HG02943 (cell line): ENCODE measurements around the gene CHAF1A.

Source experiments
- ATAC-seq: cut with Tn5 transposase; IDR thresholded peaks from one replicate; pipeline ENCODE4 v1.9.1; 2021; ENCODE audit warnings: mild to moderate bottlenecking, low read depth, moderate library complexity; ENCODE audit not compliant: unreplicated experiment

Gene CHAF1A

GRCh38 chr19:4365791-4366665, 36.4 kb upstream of the CHAF1A start:
- no peak for ATAC-seq

GRCh38 chr19:4366666-4367335, 35.6 kb upstream of the CHAF1A start:
- no peak for ATAC-seq

GRCh38 chr19:4367336-4367723, 35.1 kb upstream of the CHAF1A start:
- ATAC-seq: no peak

DNA sequence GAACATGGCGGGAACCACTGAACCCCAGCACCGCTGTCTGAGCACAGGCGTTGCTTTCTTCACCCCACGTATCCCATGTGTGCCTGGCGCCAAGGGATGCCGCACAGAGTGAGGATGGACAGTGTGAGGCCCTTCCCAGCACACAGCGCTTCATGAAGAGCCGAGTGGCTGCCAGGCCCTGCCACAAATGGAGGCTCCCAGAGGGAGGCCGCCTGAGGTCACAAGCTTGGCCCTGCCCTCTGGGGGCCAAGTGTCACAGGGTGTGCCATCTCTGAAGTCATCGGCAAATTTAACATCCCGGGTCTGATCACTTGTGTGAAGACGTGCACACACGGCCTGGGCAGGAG, 34.7 kb upstream of the CHAF1A start:
- no peak for ATAC-seq

DNA sequence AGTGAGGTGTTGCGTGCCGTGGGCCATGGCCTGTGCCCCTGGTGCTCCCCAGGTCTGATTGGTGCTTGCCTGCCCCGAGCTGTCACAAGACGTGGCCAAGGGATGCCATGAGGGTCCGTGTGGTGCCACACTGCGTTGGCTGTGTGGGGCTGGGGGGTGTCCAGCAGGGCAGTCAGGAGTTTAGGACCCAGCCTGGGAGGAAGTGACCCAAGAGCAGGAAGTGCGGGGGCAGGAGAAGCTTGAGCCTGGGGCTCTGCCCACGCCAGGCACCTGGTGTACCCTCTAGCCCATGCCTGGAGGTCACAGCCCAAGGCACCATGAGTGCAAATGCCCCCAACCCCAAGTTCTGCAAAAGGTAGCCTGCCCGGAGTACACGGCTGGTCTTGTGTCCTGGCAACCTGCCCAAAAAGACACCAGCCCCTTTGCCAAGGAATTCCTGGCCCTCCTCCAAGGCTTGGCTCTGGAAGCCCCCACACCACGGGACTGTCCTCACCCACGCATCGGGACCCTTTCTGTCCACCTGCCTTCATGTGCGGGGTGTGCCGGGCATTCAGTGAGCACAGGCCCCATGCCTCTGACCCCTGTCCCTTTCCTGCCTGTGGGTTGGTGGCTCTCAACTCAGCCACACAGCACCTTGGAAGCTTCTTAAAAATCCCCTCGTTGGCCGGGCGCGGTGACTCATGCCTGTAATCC, 34.2 kb upstream of the CHAF1A start:
- no peak for ATAC-seq

DNA sequence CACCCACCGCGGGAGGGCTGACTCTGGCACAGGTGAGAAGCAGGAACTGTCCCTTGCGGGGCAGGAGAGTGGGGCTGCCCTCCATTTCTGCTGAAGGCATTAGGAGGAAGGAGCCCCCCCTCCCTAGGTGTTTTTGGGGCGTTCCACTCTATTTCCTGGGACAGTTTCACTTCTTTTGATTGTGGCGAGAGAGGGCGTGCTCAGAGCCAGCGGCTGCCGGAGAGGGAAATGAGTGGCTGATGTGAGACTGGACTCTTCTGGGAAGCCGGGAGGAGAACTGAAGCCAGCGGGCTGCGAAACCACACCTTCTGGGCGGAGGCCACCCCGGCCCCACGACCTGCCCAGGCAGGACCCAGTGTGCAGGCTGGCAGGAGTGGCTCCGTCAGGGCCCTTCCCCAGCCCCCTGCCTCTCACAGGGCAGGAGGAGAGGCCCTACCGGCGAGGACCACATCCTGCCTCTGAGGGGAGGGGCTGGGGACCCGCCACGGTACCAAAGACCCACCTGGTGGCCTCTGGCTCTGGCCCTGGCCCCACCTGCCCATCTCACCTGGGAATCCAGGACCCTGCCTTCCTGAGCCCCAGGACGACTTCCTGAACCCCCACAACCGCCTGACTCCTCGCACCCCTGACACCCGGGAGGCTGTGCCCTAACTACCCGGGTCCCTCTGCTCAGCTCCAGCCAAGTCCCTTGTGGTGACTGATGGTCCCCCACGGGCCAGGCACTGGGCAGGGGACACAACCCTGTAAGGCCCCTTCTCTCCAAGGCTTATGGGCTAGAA, 33.1 kb upstream of the CHAF1A start:
- peak; percentile 49 for ATAC-seq

GRCh38 chr19:4369888-4370260, 32.6 kb upstream of the CHAF1A start:
- ATAC-seq: peak; percentile 24

DNA sequence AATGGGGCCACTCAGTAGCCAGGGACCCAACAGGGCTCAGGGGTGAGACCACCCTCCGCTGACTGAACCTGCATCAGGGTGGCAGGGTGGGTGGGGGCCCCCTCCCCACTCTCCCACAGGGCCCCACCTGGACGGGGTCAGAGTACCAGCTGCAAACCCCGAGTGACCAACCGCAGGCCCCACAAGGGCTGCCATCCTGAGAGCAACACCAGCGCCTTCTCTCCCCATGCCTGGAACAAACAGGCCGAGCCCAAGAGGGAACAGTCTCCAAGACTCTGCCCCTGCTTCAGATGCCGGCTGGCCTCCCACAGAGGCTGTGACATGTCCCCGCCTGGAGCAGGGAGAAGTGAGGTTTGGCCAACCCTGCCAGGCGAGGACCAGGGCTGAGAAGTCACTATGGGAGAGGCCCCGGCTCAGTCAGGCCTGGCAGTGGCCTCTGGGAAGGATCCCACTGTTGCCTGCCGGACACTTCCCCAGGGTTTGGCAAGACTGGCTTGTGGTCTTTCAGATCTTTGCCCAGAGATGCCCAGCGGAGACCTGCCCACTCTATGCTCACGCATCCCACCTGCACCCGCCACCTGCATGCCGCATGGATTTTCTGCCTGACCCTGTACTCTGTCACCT, 31.9 kb upstream of the CHAF1A start:
- ATAC-seq: no peak

DNA sequence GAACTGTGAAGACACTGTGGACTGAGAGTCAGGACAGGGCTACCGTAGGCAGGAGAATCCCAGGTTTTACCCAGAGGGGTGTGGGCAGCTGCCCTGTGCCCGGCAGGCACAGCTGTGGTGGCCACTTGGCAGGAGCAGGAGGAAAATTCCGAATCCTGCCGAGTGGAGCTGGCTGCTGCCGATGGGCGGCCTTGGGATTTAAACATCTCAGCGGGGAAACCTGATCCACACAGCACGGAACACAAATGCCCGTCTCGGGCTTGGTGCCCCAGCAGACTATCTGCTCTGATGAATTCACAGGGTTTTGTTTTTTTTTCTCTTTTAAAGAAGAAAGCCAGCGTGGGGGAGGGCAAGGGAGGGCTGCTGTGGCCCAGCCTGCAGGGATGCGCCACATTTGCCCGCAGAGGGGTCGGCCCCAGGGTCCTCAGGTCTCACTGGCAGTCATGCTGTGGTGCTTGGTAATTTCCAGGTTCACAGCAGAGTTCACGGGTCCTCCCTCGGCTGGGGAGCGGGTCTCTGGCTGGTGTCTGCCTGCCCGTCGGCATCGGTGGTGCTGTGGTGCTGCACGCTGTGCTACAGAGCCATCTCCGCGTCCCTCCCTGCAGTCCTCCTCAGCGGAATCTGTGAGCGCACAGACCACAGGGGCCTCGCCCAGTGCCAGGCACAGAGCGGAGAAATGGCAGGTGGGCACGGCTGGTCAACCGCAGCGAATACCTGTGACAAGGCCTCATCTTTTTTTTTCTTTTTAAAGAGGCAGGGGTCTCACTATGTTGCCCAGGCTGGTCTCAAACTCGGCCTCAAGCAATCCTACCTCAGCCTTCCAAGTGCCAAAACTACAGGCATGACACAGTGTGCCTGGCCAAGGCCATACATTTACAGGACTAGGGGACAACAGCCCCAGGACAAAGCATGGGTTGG, 30.9 kb upstream of the CHAF1A start:
- ATAC-seq: no peak

GRCh38 chr19:4372165-4373012, 30.1 kb upstream of the CHAF1A start:
- no peak for ATAC-seq

GRCh38 chr19:4373013-4373367, 29.4 kb upstream of the CHAF1A start:
- no peak for ATAC-seq

DNA sequence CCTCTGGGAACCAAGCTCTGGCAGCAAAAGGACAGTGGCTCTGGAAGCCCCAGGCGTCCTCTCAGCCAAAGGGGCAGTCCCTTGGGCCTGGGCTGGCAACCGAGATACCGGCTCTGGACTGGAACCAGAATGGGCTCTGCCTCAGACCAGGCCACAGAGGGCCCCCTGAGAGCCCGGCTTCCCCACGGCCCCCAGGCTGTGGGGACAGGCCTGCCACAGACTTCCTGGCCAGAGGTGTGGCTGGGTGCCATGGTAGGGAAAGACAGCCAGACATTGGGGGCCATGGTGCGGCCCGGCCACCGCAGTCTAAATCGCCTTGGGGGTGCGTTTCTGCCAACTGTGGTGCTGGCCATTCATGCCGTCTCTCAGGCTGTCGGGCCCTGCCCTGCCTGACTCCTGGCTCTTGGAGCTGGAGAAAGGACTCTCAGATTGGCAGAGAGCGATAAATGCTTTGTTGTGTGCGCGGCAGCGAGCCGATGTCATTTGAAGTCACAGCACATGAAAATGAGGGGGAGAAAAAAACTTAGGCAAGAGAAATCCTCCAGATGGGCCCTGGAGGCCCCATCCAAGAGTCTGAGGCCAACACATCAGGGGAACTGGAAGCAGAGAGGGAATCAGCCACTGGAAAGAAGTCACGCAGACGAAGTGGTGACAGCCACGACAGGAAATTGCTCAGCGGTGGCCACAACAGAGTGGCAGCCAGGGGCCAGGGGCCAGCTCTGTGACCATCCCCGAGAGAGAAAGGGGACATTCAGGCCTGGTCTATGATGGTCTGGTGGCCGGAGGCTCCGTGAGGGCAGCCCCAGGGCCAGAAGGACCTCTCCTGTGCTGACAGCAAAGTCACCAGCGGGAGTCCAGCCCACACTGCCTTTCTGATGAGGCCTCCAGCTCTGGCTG, 28.6 kb upstream of the CHAF1A start:
- no peak for ATAC-seq

DNA sequence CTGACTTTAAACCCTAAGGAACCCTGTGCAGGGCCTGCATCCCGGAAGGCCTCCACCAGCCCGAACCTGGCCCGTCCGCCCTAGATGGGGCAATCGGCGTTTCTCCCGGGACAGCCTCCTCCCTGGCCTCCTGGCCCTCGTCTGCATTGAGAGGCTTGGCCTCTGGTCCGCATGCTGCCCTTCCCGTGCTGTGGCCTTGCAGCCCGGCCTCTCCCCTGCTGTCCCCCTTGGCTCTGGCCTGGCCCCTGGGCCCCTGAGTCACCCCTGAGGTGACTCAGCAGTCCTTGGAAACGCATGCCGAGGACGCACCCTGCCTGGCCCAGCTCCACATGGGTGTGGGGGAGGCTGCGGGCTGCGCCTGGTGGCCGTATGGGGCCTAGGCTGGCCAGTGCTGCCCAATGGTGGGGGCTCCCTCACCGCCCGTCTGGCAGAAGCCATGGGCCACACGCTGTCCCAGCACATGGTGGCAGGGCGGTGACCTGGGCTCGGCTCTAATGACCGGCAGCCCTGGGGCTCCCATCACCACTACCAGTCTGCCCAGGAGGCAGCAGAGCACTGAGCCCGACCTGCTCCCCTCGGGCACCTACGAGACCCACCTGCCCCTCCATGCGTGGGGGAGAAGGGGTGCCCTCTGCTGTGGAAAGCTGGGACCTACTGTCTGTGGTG, 27.8 kb upstream of the CHAF1A start:
- no peak for ATAC-seq

- no peak for ATAC-seq
These were observed 27.0 kb upstream of the CHAF1A start for GRCh38 chr19:4375164-4376027.

- ATAC-seq: no peak
These were observed 26.3 kb upstream of the CHAF1A start for GRCh38 chr19:4376028-4376670.

- no peak for ATAC-seq
These were observed 25.8 kb upstream of the CHAF1A start for GRCh38 chr19:4376671-4376990.
